HepG2 (cell line): ENCODE results near the gene TPI1. TPM values are rescaled to one million over a fixed set of nuclear protein-coding genes. Genes with fewer than 3 reads are reported as not detected.

Experiments used
- ATAC-seq: fragments of 200-7000 bp; cut with Tn5 transposase; 3 replicates; pipeline ENCODE4 v1.9.1; 2020; ENCODE audit warnings: mild to moderate bottlenecking, moderate library complexity
- BruUV-seq: library from RNA; stranded (reverse); fragments of 400-500 nt; replicated peaks from 2 replicates; lab custom pipeline; 2021; lab: Mats Ljungman, UMichigan
- CTCF ChIA-PET: fragments of 300-600 bp; formaldehyde crosslinking; extraction: SDS; loops from one replicate; lab custom pipeline; 2021; ENCODE audit warnings: low total read pairs, inconsistent platforms, low intra/inter-chr PET ratio; lab: Yijun Ruan, JAX
- POLR2A ChIA-PET: fragments of 350-600 bp; sonication (Branson Sonifier 250); formaldehyde crosslinking; loops from one replicate; lab custom pipeline; 2020; ENCODE audit warnings: antibody characterized with exemption, inconsistent platforms; lab: Yijun Ruan, JAX
- DNase-seq: peaks from one replicate; pipeline ENCODE4 v3.0.0-alpha.2; 2015; ENCODE audit warnings: low spot score
- FAIRE-seq: peaks from 3 replicates; lab custom pipeline; 2011; peaks lifted over from hg19 to GRCh38; lab: Jason Lieb, UNC
- H2AFZ ChIP-seq: one replicate; pipeline ENCODE4 v1.6.1; 2011; ENCODE audit warnings: low read length, inconsistent platforms
- H3K27ac ChIP-seq: fragments of 300-600 bp; 3 replicates; pipeline ENCODE4 v1.8.0; 2011; ENCODE audit warnings: mixed run types, mild to moderate bottlenecking, mixed read lengths, low read length, inconsistent platforms; ENCODE audit not compliant: insufficient read depth; ENCODE audit errors: extremely low read length
- H3K27me3 ChIP-seq, 2 experiments: fragments of 200-600 bp in 1 of 2; 2 replicates in 1 of 2; 3 replicates in 1 of 2; pipeline versions ENCODE4 v1.6.0 to v1.8.0; 2011; ENCODE audit warnings: low read length in 2 of 2, mild to moderate bottlenecking in 2 of 2, moderate library complexity in 2 of 2, inconsistent platforms in 1 of 2; ENCODE audit not compliant: insufficient read depth in 2 of 2, control insufficient read depth in 1 of 2
- H3K36me3 ChIP-seq, 2 experiments: fragments of 200-600 bp in 1 of 2; replicated peaks in 1 of 2; 2 replicates in 1 of 2; 3 replicates in 1 of 2; pipeline versions ENCODE4 v1.5.1 to v1.8.0; 2011; ENCODE audit warnings: low read length in 2 of 2, inconsistent platforms in 1 of 2; ENCODE audit not compliant: insufficient read depth in 2 of 2, control insufficient read depth in 1 of 2
- H3K4me1 ChIP-seq: 2 replicates; pipeline ENCODE4 v1.5.1; 2012; ENCODE audit warnings: low read length, inconsistent platforms; ENCODE audit not compliant: insufficient read depth
- H3K4me2 ChIP-seq: 2 replicates; pipeline ENCODE4 v1.6.0; 2011; ENCODE audit warnings: low read depth, low read length, inconsistent platforms
- H3K4me3 ChIP-seq, 3 experiments: fragments of 200-600 bp in 1 of 3; sonication (generic), shearing (Covaris generic) in 1 of 3; replicated peaks in 1 of 3; 2 replicates each; pipeline ENCODE4 v1.5.1; 2011 to 2016; ENCODE audit warnings: low read length in 3 of 3, inconsistent platforms in 2 of 3, low read depth in 2 of 3, mild to moderate bottlenecking in 2 of 3, control low read depth in 1 of 3, mixed read lengths in 1 of 3; ENCODE audit not compliant: insufficient read depth in 1 of 3
- H3K79me2 ChIP-seq: one replicate; pipeline ENCODE4 v1.6.1; 2011; ENCODE audit warnings: low read length, inconsistent platforms; ENCODE audit not compliant: insufficient read depth
- H3K9ac ChIP-seq: 2 replicates; pipeline ENCODE4 v1.6.0; 2011; ENCODE audit warnings: mild to moderate bottlenecking, low read depth, low read length, inconsistent platforms; ENCODE audit not compliant: insufficient read depth
- H3K9me3 ChIP-seq: 2 replicates; pipeline ENCODE4 v1.5.1; 2012; ENCODE audit warnings: mild to moderate bottlenecking, low read length
- H4K20me1 ChIP-seq: 2 replicates; pipeline ENCODE4 v1.6.0; 2011; ENCODE audit warnings: inconsistent platforms, mild to moderate bottlenecking, low read length, moderate library complexity; ENCODE audit not compliant: insufficient read depth
- AGO2 ChIP-seq: fragments of 200-400 bp; formaldehyde crosslinking; optimal IDR thresholded peaks from 2 replicates; pipeline ENCODE3; 2017; ENCODE audit warnings: mild to moderate bottlenecking, low read depth, low read length, moderate library complexity
- DNMT1 ChIP-seq: sonication (generic); formaldehyde crosslinking; IDR thresholded peaks from 2 replicates; pipeline ENCODE4 v1.5.1; 2020; ENCODE audit warnings: mild to moderate bottlenecking, missing genetic modification reagents
- DR1 ChIP-seq: sonication (generic); formaldehyde crosslinking; IDR thresholded peaks from 2 replicates; pipeline ENCODE4 v1.8.0; 2021; ENCODE audit warnings: mild to moderate bottlenecking, missing genetic modification reagents, inconsistent platforms
- ETV5 ChIP-seq: IDR thresholded peaks from 2 replicates; pipeline ENCODE4 v1.6.1; 2018; ENCODE audit warnings: missing biosample characterization, missing genetic modification reagents, inconsistent platforms, borderline replicate concordance
- FOXA1 ChIP-seq, 2 experiments: fragments of 450-650 bp in 1 of 2; sonication (generic) in 1 of 2; formaldehyde crosslinking in 1 of 2; IDR thresholded peaks; 2 replicates each; pipeline versions ENCODE4 v1.4.0 to v1.6.1; 2016 to 2020; ENCODE audit warnings: missing genetic modification reagents in 1 of 2
- WGBS: methylation state at CpG from one replicate; pipeline ENCODE4 v1.1.6; 2017; ENCODE audit warnings: low lambda C conversion rate; 5-methylcytosine and 5-hydroxymethylcytosine counted together
- in situ Hi-C: cut with HindIII; loops from 2 replicates; pipeline ENCODE4 v1.10.0; 2017; ENCODE audit warnings: low pct_unique_long_range_greater_than_20kb; ENCODE audit not compliant: extremely low pct_ligation_motif_present
- intact Hi-C: fragments of 100-400 bp; cut with micrococcal nuclease; formaldehyde crosslinking; loops from one replicate; pipeline ENCODE4 v1.10.0; 2022; ENCODE audit not compliant: unreplicated experiment
- polyA plus RNA-seq, 8 experiments: library from polyadenylated mRNA; depleted of rRNA in 3 of 8; stranded (reverse) in 7 of 8; unstranded in 1 of 8; fragments of >200 nt; fragmentation: Illumina TruSeq in 4 of 8; extraction: Trizol in 4 of 8; gene quantifications; 2 replicates each; pipeline versions ENCODE4 v1.2.1 to v1.2.3, GENCODE V29; 2011 to 2016; ENCODE audit warnings: low read depth in 4 of 8, missing spikeins in 1 of 8, mixed read lengths in 1 of 8; ENCODE audit not compliant: insufficient read depth in 1 of 8
- total RNA-seq, 5 experiments: library from RNA; depleted of rRNA; stranded (reverse); fragments of >200 nt; fragmentation: Illumina TruSeq; extraction: Trizol; gene quantifications; 2 replicates each; pipeline ENCODE4 v1.2.3, GENCODE V29; 2016; ENCODE audit warnings: low read depth in 1 of 5
- TF ChIP-seq, protein P1 (sequence below): sonication (generic); formaldehyde crosslinking; IDR thresholded peaks from 2 replicates; pipeline ENCODE4 v1.4.0; 2020; ENCODE audit warnings: missing genetic modification reagents

TPI1 gene
- total and polyA plus RNA-seq, 2 of the 13 experiments (the other 11 are each of a cell fraction or from before 2014, with no cell fraction given): 945 to 2,535 TPM

- no TSS peak for BruUV-seq
- Histone ChIP-seq H3K9ac (no peak within 1 kb of the TSS), H3K4me1 (no peaks in the 10 kb centered on the region), H3K27me3 (no peaks in the 10 kb centered on the region), H2AFZ (no peak within 1 kb of the TSS), H4K20me1 (no peaks in the 10 kb centered on the region), H3K79me2 (no peaks in the 10 kb centered on the region), H3K4me2 (no peak within 1 kb of the TSS), H3K4me3 (no peak within 1 kb of the TSS), H3K9me3 (no peaks in the 10 kb centered on the region), H3K27ac (no peak within 1 kb of the TSS), H3K36me3 (peaks cover 13 to 27% of the 10 kb centered on the region in 2 experiments; a peak in 4 of 5 replicates)
- POLR2A ChIA-PET: interaction anchor here (2.7 kb wide), 1 partner anchor 11 kb away, joined by 17 read pairs; the partner anchor contains the start of genes CDCA3 and USP5
- no peak for FAIRE-seq
- TF ChIP-seq FOXA1 (IDR thresholded peaks at IDR 0.05) (no peak), FOXA1 (CRISPR knock-in tag; IDR thresholded peaks at IDR 0.05) (no peak), AGO2 (peak; percentile 60), DR1 (no peak)
- TF ChIP-seq, protein P1, sequence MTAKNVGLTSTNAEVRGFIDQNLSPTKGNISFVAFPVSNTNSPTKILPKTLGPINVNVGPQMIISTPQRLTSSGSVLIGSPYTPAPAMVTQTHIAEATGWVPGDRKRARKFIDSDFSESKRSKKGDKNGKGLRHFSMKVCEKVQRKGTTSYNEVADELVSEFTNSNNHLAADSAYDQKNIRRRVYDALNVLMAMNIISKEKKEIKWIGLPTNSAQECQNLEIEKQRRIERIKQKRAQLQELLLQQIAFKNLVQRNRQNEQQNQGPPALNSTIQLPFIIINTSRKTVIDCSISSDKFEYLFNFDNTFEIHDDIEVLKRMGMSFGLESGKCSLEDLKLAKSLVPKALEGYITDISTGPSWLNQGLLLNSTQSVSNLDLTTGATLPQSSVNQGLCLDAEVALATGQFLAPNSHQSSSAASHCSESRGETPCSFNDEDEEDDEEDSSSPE (CRISPR knock-in tag): no peak
- no peak for ATAC-seq
- no peak for DNase-seq
- intact Hi-C loops (no loop called here), in situ Hi-C loops (no loop called here)
- WGBS: 91% methylated on average over 21 of the region's 24 CpGs
- CTCF ChIA-PET: no interaction called here
Observed at GRCh38 chr12:6840761-6841515, 26.4 kb upstream of the TPI1 start, which contains the start of gene GNB3. GNB3 (plus strand) TSS chr12:6840925; CDS start chr12:6841288, 363 bp downstream.

- TF ChIP-seq DNMT1 (CRISPR knock-in tag) (no peak), ETV5 (no peak)
- POLR2A ChIA-PET: no interaction called here
- 91% methylated on average over 4 of the region's 4 CpGs for whole genome bisulfite sequencing
Observed at GRCh38 chr12:6842075-6842474, 25.3 kb upstream of the TPI1 start.

More at GRCh38 chr12:6842075-6842474, 25.3 kb upstream of the TPI1 start:
- DNase-seq (no peak), FAIRE-seq (no peak), ATAC-seq (no peak)
- no peaks in the 10 kb centered on the region for H3K27me3 ChIP-seq
- H3K4me3 ChIP-seq: no peak overlapping the region
- H3K36me3 ChIP-seq: peaks cover 15 to 25% of the 10 kb centered on the region in 2 experiments; a peak in 4 of 5 replicates
- H3K4me1 ChIP-seq: no peaks in the 10 kb centered on the region
- no peaks in the 10 kb centered on the region for H3K79me2 ChIP-seq
- CTCF ChIA-PET: no interaction called here
- H3K4me2 ChIP-seq: no peak overlapping the region
- BruUV-seq: no TSS peak
- in situ Hi-C loops (no loop called here), intact Hi-C loops (no loop called here)
- no peak overlapping the region for H2AFZ ChIP-seq
- H3K9me3 ChIP-seq: no peaks in the 10 kb centered on the region
- no peaks in the 10 kb centered on the region for H4K20me1 ChIP-seq
- H3K9ac ChIP-seq: no peak overlapping the region
- no peak overlapping the region for H3K27ac ChIP-seq
